Epithelial cell of esophagus (primary cell): ENCODE results near the gene EIF3F.

Experiments used
- DNase-seq: peaks from one replicate; pipeline ENCODE4 v3.0.0; 2010; ENCODE audit warnings: low read depth
- H3K4me3 ChIP-seq: 2 replicates; pipeline ENCODE4 v1.5.1; 2011; ENCODE audit warnings: mild to moderate bottlenecking, low read length, control low read depth
- CTCF ChIP-seq: IDR thresholded peaks from 2 replicates; pipeline ENCODE4 v1.5.1; 2011; ENCODE audit warnings: low read depth, mild to moderate bottlenecking, low read length, control low read depth, inconsistent platforms; ENCODE audit not compliant: insufficient read depth; ENCODE audit errors: missing control alignments

EIF3F gene

GRCh38 chr11:7986768-7987559, at the start of gene EIF3F:
EIF3F (plus strand) TSS chr11:7987337; CDS start chr11:7987353, 16 bp downstream.
- H3K4me3 ChIP-seq, result peak within 1 kb of the TSS; percentile 97
- peak; percentile 87 for TF ChIP-seq CTCF
- peak; percentile 100 for DNase-seq

GRCh38 chr11:7941146-7941545, 46.0 kb upstream of the EIF3F start:
- H3K4me3 ChIP-seq, result no peak overlapping the region
- no peak for DNase-seq
- TF ChIP-seq CTCF, result no peak

- no peak for DNase-seq
- no peak for TF ChIP-seq CTCF
- H3K4me3 ChIP-seq, result no peak within 1 kb of the TSS
Observed at GRCh38 chr11:7941608-7942007, 45.5 kb upstream of the EIF3F start, which contains the start of gene OR10A3. OR10A3 (minus strand) TSS chr11:7941708; CDS start chr11:7939520, 2,188 bp downstream.

- DNase-seq, result no peak
- H3K4me3 ChIP-seq, result no peak overlapping the region
- no peak for TF ChIP-seq CTCF
Observed at GRCh38 chr11:7944123-7944522, 43.0 kb upstream of the EIF3F start.

- no peak for DNase-seq
- no peak for TF ChIP-seq CTCF
- H3K4me3 ChIP-seq, result no peak overlapping the region
Observed at GRCh38 chr11:7949934-7950333, 37.2 kb upstream of the EIF3F start.

- H3K4me3 ChIP-seq, result no peak overlapping the region
- DNase-seq, result no peak
- no peak for TF ChIP-seq CTCF
Observed at GRCh38 chr11:7955191-7955590, 31.9 kb upstream of the EIF3F start.

GRCh38 chr11:7964261-7964660, 22.9 kb upstream of the EIF3F start:
- TF ChIP-seq CTCF, result no peak
- no peak overlapping the region for H3K4me3 ChIP-seq
- peak; percentile 21 for DNase-seq
